GM23338 (cell line): ENCODE results near the gene SRGAP3. TPM values are rescaled to one million over a fixed set of nuclear protein-coding genes. Genes with fewer than 3 reads are reported as not detected.

ENCODE experiments used
- ATAC-seq: fragments of 200-7000 bp; cut with Tn5 transposase; 3 replicates; pipeline ENCODE4 v1.9.1; 2020
- DNase-seq: peaks from one replicate; pipeline ENCODE4 v3.0.0-alpha.2; 2015; ENCODE audit warnings: low spot score
- H2AFZ ChIP-seq: fragments of 200-600 bp; sonication (generic); 2 replicates; pipeline ENCODE4 v1.8.0; 2016; ENCODE audit warnings: antibody characterized with exemption, mild to moderate bottlenecking, moderate library complexity
- H3F3A ChIP-seq: fragments of 200-600 bp; sonication (generic); replicated peaks from 2 replicates; pipeline ENCODE4 v1.8.0; 2017; ENCODE audit warnings: antibody characterized with exemption, mixed run types, low read depth
- H3K27ac ChIP-seq: fragments of 200-600 bp; sonication (generic); 2 replicates; pipeline ENCODE4 v1.6.1; 2016; ENCODE audit warnings: low read depth
- H3K27me3 ChIP-seq: fragments of 200-600 bp; sonication (generic); 2 replicates; pipeline ENCODE4 v1.8.0; 2016; ENCODE audit warnings: mild to moderate bottlenecking, mixed run types, moderate library complexity; ENCODE audit not compliant: insufficient read depth
- H3K36me3 ChIP-seq: fragments of 200-600 bp; sonication (generic); 2 replicates; pipeline ENCODE4 v1.8.0; 2016; ENCODE audit warnings: mild to moderate bottlenecking; ENCODE audit not compliant: insufficient read depth
- H3K4me1 ChIP-seq: fragments of 200-600 bp; sonication (generic); 2 replicates; pipeline ENCODE4 v1.8.0; 2016; ENCODE audit warnings: mild to moderate bottlenecking, moderate library complexity; ENCODE audit not compliant: insufficient read depth
- H3K4me2 ChIP-seq: fragments of 200-600 bp; sonication (generic); 2 replicates; pipeline ENCODE4 v1.7.1; 2017; ENCODE audit warnings: mixed run types
- H3K4me3 ChIP-seq: fragments of 200-600 bp; sonication (generic); 2 replicates; pipeline ENCODE4 v1.6.1; 2016; ENCODE audit warnings: mixed run types
- H3K79me2 ChIP-seq: fragments of 200-600 bp; sonication (generic); replicated peaks from 2 replicates; pipeline ENCODE4 v1.8.0; 2017; ENCODE audit warnings: mild to moderate bottlenecking; ENCODE audit not compliant: insufficient read depth
- H3K9me2 ChIP-seq: fragments of 200-600 bp; sonication (generic); 2 replicates; pipeline ENCODE4 v1.8.0; 2017; ENCODE audit not compliant: insufficient read depth
- H4K20me1 ChIP-seq: fragments of 200-600 bp; sonication (generic); replicated peaks from 2 replicates; pipeline ENCODE4 v1.8.0; 2017; ENCODE audit warnings: mild to moderate bottlenecking; ENCODE audit not compliant: insufficient read depth
- H3K27ac Mint-ChIP-seq: 2 replicates; pipeline ENCODE4 v1.8.0; 2020; ENCODE audit warnings: inconsistent platforms, mild to moderate bottlenecking, moderate library complexity, mixed read lengths
- H3K27me3 Mint-ChIP-seq: 3 replicates; pipeline ENCODE4 v1.8.0; 2022; ENCODE audit warnings: low read depth, mild to moderate bottlenecking, moderate library complexity, mixed read lengths, inconsistent platforms; ENCODE audit not compliant: insufficient read depth, poor library complexity
- H3K36me3 Mint-ChIP-seq: 3 replicates; pipeline ENCODE4 v1.8.0; 2021; ENCODE audit warnings: low read depth, mild to moderate bottlenecking, inconsistent platforms, moderate library complexity, mixed read lengths
- H3K4me1 Mint-ChIP-seq: 3 replicates; pipeline ENCODE4 v1.8.0; 2020; ENCODE audit warnings: mild to moderate bottlenecking, inconsistent platforms, mixed read lengths
- H3K4me3 Mint-ChIP-seq: 3 replicates; pipeline ENCODE4 v1.8.0; 2021; ENCODE audit warnings: moderate library complexity, mild to moderate bottlenecking, inconsistent platforms, mixed read lengths
- H3K9me3 Mint-ChIP-seq: 3 replicates; pipeline ENCODE4 v1.8.0; 2020; ENCODE audit warnings: moderate library complexity, mild to moderate bottlenecking, inconsistent platforms, mixed read lengths
- CREB1 ChIP-seq: fragments of 250-450 bp; sonication (Bioruptor Pico); IDR thresholded peaks from 2 replicates; pipeline ENCODE4 v1.5.0; 2020; ENCODE audit warnings: low read depth, mild to moderate bottlenecking, moderate library complexity
- CTCF ChIP-seq, 2 experiments: fragments of 200-600 bp in 1 of 2; sonication (generic) in 1 of 2; conservative IDR thresholded peaks; 2 replicates each; pipeline versions ENCODE4 v1.5.1 to v1.6.1; 2016 to 2017; ENCODE audit warnings: antibody characterized with exemption in 2 of 2, low read depth in 2 of 2, mild to moderate bottlenecking in 2 of 2, moderate library complexity in 1 of 2
- EZH2phosphoT487 ChIP-seq: fragments of 200-600 bp; sonication (generic); IDR thresholded peaks from one replicate; pipeline ENCODE4 v1.8.1; 2018; ENCODE audit warnings: antibody characterized with exemption; ENCODE audit not compliant: unreplicated experiment
- NANOG ChIP-seq: IDR thresholded peaks from 2 replicates; pipeline ENCODE4 v1.6.1; 2016; ENCODE audit warnings: antibody characterized with exemption, borderline replicate concordance
- POLR2AphosphoS5 ChIP-seq: IDR thresholded peaks from 2 replicates; pipeline ENCODE4 v1.6.1; 2016; ENCODE audit warnings: antibody characterized with exemption, low read depth
- polyA plus RNA-seq: library from polyadenylated mRNA; unstranded; fragments of >200 nt; fragmentation: Nextera tagmentation; extraction: Ambion mirVana; gene quantifications from 2 replicates; pipeline ENCODE4 v1.2.1, GENCODE V29; 2016
- total RNA-seq: library from RNA; depleted of rRNA; stranded (reverse); fragments of >200 nt; shearing (Covaris generic); gene quantifications from 2 replicates; pipeline ENCODE4 v1.2.3, GENCODE V29; 2014
- TF ChIP-seq, protein P1 (sequence below): fragments of 250-450 bp; sonication (Bioruptor Pico); IDR thresholded peaks from 2 replicates; pipeline ENCODE4 v1.5.0; 2020; ENCODE audit warnings: mild to moderate bottlenecking, moderate library complexity
- TF ChIP-seq, protein P2 (sequence below): IDR thresholded peaks from one replicate; pipeline ENCODE4 v1.6.1; 2018; ENCODE audit warnings: antibody characterized with exemption; ENCODE audit not compliant: unreplicated experiment
- TF ChIP-seq, protein P3 (sequence below): IDR thresholded peaks from 2 replicates; pipeline ENCODE4 v1.6.1; 2016; ENCODE audit warnings: antibody characterized with exemption

Gene SRGAP3
- total and polyA plus RNA-seq, 2 experiments from 2014 or later, result 6.4 to 9.4 TPM

GRCh38 chr3:9035961-9036360, 213.5 kb downstream of the SRGAP3 start (continued):
- TF ChIP-seq, protein P1, sequence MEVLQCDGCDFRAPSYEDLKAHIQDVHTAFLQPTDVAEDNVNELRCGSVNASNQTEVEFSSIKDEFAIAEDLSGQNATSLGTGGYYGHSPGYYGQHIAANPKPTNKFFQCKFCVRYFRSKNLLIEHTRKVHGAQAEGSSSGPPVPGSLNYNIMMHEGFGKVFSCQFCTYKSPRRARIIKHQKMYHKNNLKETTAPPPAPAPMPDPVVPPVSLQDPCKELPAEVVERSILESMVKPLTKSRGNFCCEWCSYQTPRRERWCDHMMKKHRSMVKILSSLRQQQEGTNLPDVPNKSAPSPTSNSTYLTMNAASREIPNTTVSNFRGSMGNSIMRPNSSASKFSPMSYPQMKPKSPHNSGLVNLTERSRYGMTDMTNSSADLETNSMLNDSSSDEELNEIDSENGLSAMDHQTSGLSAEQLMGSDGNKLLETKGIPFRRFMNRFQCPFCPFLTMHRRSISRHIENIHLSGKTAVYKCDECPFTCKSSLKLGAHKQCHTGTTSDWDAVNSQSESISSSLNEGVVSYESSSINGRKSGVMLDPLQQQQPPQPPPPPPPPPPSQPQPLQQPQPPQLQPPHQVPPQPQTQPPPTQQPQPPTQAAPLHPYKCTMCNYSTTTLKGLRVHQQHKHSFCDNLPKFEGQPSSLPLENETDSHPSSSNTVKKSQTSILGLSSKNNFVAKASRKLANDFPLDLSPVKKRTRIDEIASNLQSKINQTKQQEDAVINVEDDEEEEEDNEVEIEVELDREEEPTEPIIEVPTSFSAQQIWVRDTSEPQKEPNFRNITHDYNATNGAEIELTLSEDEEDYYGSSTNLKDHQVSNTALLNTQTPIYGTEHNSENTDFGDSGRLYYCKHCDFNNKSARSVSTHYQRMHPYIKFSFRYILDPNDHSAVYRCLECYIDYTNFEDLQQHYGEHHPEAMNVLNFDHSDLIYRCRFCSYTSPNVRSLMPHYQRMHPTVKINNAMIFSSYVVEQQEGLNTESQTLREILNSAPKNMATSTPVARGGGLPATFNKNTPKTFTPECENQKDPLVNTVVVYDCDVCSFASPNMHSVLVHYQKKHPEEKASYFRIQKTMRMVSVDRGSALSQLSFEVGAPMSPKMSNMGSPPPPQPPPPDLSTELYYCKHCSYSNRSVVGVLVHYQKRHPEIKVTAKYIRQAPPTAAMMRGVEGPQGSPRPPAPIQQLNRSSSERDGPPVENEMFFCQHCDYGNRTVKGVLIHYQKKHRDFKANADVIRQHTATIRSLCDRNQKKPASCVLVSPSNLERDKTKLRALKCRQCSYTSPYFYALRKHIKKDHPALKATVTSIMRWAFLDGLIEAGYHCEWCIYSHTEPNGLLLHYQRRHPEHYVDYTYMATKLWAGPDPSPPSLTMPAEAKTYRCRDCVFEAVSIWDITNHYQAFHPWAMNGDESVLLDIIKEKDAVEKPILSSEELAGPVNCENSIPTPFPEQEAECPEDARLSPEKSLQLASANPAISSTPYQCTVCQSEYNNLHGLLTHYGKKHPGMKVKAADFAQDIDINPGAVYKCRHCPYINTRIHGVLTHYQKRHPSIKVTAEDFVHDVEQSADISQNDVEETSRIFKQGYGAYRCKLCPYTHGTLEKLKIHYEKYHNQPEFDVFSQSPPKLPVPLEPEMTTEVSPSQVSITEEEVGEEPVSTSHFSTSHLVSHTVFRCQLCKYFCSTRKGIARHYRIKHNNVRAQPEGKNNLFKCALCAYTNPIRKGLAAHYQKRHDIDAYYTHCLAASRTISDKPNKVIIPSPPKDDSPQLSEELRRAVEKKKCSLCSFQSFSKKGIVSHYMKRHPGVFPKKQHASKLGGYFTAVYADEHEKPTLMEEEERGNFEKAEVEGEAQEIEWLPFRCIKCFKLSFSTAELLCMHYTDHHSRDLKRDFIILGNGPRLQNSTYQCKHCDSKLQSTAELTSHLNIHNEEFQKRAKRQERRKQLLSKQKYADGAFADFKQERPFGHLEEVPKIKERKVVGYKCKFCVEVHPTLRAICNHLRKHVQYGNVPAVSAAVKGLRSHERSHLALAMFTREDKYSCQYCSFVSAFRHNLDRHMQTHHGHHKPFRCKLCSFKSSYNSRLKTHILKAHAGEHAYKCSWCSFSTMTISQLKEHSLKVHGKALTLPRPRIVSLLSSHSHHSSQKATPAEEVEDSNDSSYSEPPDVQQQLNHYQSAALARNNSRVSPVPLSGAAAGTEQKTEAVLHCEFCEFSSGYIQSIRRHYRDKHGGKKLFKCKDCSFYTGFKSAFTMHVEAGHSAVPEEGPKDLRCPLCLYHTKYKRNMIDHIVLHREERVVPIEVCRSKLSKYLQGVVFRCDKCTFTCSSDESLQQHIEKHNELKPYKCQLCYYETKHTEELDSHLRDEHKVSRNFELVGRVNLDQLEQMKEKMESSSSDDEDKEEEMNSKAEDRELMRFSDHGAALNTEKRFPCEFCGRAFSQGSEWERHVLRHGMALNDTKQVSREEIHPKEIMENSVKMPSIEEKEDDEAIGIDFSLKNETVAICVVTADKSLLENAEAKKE (CRISPR knock-in tag), result no peak
- TF ChIP-seq CREB1 (CRISPR knock-in tag), result no peak
- TF ChIP-seq, protein P2, sequence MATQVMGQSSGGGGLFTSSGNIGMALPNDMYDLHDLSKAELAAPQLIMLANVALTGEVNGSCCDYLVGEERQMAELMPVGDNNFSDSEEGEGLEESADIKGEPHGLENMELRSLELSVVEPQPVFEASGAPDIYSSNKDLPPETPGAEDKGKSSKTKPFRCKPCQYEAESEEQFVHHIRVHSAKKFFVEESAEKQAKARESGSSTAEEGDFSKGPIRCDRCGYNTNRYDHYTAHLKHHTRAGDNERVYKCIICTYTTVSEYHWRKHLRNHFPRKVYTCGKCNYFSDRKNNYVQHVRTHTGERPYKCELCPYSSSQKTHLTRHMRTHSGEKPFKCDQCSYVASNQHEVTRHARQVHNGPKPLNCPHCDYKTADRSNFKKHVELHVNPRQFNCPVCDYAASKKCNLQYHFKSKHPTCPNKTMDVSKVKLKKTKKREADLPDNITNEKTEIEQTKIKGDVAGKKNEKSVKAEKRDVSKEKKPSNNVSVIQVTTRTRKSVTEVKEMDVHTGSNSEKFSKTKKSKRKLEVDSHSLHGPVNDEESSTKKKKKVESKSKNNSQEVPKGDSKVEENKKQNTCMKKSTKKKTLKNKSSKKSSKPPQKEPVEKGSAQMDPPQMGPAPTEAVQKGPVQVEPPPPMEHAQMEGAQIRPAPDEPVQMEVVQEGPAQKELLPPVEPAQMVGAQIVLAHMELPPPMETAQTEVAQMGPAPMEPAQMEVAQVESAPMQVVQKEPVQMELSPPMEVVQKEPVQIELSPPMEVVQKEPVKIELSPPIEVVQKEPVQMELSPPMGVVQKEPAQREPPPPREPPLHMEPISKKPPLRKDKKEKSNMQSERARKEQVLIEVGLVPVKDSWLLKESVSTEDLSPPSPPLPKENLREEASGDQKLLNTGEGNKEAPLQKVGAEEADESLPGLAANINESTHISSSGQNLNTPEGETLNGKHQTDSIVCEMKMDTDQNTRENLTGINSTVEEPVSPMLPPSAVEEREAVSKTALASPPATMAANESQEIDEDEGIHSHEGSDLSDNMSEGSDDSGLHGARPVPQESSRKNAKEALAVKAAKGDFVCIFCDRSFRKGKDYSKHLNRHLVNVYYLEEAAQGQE, result no peak

GRCh38 chr3:9035473-9035872, 214.0 kb downstream of the SRGAP3 start:
- H3K4me1 ChIP-seq, result no peaks in the 10 kb centered on the region
- no peaks in the 10 kb centered on the region for H3K36me3 ChIP-seq
- no peaks in the 10 kb centered on the region for H3K79me2 ChIP-seq
- no peak for ATAC-seq
- no peak overlapping the region for H3K27ac Mint-ChIP-seq
- no peak for TF ChIP-seq CTCF (conservative IDR thresholded peaks at IDR 0.05; ENCODE audit: low read depth in 2 of 2)
- TF ChIP-seq EZH2phosphoT487, result no peak
- TF ChIP-seq, protein P3, sequence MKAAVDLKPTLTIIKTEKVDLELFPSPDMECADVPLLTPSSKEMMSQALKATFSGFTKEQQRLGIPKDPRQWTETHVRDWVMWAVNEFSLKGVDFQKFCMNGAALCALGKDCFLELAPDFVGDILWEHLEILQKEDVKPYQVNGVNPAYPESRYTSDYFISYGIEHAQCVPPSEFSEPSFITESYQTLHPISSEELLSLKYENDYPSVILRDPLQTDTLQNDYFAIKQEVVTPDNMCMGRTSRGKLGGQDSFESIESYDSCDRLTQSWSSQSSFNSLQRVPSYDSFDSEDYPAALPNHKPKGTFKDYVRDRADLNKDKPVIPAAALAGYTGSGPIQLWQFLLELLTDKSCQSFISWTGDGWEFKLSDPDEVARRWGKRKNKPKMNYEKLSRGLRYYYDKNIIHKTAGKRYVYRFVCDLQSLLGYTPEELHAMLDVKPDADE, result no peak
- TF ChIP-seq, protein P2, result no peak
- TF ChIP-seq POLR2AphosphoS5, result no peak
- TF ChIP-seq NANOG, result no peak
- H3F3A ChIP-seq, result no peaks in the 10 kb centered on the region
- no peak for DNase-seq
- no peaks in the 10 kb centered on the region for H3K27me3 ChIP-seq
- peaks cover 8% of the 10 kb centered on the region; the same call in 2 of the 3 replicates for H3K4me1 Mint-ChIP-seq
- H3K4me2 ChIP-seq, result no peak overlapping the region
- H3K27me3 Mint-ChIP-seq, result peaks cover 1% of the 10 kb centered on the region
- no peak overlapping the region for H2AFZ ChIP-seq
- no peaks in the 10 kb centered on the region; the same call in none of the 2 replicates for H4K20me1 ChIP-seq
- H3K36me3 Mint-ChIP-seq, result no peaks in the 10 kb centered on the region; the same call in 2 of the 3 replicates
- H3K9me2 ChIP-seq, result no peaks in the 10 kb centered on the region
- no peak overlapping the region for H3K27ac ChIP-seq
- H3K4me3 ChIP-seq, result no peak overlapping the region
- H3K4me3 Mint-ChIP-seq, result no peak overlapping the region
- H3K9me3 Mint-ChIP-seq, result no peaks in the 10 kb centered on the region
